Hematopoietic multipotent progenitor cell treated with erythropoietin and hydrocortisone succinate and interleukin-3 and kit ligand, for 8 days (in vitro differentiated cells): ENCODE data around the gene MAPKAP1.

Source experiments
- DNase-seq: peaks from one replicate; pipeline ENCODE4 v3.0.0-alpha.2; 2015

MAPKAP1 gene

DNA sequence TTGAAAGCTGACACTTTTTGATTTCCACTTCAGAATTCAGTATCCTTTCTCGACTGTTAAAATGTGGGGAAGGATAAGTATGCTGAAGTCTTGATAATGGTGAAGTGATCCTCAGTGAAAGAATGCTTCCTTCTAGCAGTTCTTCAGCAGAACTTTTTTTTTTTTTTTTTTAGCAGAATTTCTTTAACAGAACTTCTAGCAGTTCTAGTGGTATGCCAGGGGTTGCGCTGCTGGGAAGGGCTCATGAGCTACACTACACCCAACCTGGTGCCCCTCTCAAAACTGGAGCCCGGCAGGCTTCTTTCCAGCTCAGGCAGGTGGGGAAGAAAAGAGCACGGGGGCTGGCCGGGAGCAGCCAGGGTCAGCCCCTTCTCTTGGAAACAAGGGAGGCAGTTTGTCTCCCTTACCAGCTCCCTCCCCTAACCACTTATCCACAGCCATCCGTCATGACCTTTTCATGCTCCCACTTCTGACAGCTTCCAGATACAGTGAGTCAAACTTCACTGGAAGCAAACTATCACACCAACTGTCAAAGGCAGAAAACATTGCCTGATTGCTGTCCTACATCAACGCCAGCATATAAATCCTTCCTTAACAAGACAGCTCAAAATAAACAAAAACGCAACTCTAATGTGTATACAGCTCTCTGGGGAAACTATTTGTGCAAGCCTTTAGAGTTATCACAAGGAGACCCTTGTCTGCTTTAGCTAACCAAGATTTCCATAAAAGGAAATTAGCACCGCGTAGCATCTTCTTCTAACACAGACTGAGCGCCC, 233.9 kb downstream of the MAPKAP1 start:
- DNase-seq = no peak

- no peak for DNase-seq
Observed at GRCh38 chr9:125472562-125472925, 234.5 kb downstream of the MAPKAP1 start.

DNA sequence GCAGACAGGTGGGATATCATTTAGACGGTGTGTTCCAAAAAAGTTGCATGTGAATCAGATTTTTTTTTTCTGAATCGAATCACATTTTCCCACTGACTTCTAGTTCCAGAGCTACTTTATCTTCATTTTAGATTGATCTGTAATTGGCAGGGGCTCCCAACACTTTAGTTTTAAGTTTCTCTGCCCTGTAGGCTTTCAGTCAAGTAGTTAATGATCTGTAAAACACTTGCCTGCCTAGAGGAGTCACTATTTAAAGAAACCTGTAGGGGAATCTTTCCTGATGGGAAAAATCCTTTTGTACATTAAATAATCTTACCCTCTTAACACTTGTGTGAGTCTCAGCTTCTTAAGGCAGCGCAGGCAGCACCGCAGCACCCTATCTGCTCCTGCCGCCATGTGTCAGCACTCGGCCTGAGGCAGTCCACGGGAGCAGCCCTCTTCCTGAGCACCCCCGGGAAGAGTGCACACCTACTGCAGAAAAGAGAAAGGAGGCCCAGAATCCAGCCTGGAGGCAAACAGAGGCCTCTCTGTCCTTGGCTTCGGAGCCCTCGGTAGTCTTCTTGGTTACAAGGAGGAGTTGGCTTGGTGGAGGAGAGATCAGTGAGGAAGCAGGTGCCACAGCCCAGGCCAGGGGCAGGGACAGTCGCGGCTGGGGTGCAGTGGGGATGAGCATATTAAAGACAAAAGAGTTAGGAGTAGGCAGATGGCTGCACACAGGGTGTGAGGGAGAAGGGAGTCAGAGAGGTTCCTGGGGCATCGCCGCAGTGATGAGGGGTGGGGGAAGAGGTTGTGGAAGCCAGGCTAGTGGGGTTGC, 236.0 kb downstream of the MAPKAP1 start:
- no peak for DNase-seq

DNA sequence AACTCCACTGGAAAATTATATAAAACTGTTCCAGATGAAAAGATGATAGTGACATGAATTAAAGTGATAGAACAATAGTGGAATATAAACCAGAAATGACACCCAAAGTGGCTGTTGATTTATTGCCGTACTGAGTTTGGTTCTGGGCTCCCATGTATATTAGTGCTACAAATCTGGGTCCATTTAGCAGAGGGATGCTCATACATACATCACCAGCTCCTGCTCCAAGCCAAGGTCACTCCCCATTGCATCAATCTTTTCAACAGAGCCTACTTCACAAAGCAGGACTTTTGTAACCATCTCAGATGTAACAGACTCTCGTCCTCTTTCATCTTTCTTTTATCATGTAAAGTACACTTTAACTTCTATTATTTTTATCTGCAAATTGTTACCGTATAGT, 236.8 kb downstream of the MAPKAP1 start:
- DNase-seq = no peak

GRCh38 chr9:125468646-125469045, 238.4 kb downstream of the MAPKAP1 start:
- no peak for DNase-seq

DNA sequence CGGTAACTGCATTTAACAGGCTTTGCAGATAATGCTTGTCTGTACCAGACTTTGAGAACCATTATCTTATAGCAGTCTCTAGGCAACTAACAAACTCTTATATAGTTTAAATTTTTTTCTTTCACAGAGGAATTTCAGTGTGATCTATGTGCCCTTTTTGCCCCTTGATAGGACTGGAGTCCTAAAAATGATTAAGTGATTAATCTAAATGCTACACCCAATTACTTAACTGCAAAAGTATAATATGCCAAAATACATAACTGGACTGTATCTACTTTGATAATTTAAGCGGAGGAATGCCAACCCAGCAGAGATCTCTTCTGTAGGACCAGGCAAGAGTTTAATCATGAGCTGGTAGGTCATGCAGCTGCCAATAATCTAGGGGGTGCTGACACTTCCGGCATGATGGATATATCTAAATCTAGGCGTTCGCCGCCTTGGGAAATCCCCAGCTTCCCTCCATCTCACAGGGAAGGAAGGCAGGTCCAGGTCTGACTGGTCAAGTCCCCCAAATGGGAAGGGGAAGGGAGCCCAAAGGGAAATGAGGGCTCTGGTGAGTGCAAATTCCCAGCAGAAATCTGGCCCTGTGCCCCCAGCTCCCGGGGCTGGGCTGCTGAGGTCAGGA, 239.8 kb downstream of the MAPKAP1 start:
- DNase-seq = no peak

- no peak for DNase-seq
Observed at GRCh38 chr9:125466411-125466810, 240.6 kb downstream of the MAPKAP1 start.

DNA sequence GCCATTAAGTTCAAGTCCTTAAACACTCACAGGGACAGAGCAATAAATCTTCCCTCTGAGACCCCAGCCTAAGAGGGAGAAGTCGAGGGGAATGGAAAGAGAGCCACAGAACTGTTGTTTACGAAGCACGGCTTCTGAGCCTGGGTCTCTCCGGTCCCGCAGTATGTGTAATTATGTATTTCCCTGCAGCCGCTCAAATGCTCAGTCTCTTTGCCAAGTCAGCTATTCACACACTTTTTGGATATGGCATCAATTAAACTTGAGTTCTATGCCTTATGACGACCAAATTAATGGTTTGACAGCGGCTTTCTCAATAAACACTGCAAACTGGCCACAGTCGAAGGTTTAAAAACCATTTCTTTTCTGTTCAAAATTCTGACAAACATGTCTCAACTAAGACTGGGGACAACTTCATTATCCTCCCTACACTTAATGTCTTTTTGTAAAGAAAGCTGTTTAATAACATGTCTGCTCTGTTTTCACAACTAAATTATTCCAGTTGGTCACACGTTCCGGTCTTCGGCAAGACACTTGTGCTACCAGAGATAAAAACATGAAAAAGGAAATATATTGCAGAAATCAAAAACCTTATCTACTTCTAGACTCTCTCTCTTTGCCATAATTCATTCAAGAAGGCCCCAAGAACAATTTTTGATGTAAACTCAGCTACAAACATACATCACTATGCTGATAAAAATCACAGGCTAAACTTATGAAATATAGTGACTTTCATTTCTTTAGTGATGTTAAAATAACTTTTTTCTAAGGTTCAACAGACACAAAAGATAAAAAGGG, 242.2 kb downstream of the MAPKAP1 start:
- DNase-seq = no peak

- no peak for DNase-seq
Observed at GRCh38 chr9:125463926-125464325, 243.1 kb downstream of the MAPKAP1 start.

- DNase-seq = no peak
Observed at GRCh38 chr9:125462861-125463291, 244.1 kb downstream of the MAPKAP1 start.

- DNase-seq = no peak
Observed at GRCh38 chr9:125461636-125462190, 245.3 kb downstream of the MAPKAP1 start.

DNA sequence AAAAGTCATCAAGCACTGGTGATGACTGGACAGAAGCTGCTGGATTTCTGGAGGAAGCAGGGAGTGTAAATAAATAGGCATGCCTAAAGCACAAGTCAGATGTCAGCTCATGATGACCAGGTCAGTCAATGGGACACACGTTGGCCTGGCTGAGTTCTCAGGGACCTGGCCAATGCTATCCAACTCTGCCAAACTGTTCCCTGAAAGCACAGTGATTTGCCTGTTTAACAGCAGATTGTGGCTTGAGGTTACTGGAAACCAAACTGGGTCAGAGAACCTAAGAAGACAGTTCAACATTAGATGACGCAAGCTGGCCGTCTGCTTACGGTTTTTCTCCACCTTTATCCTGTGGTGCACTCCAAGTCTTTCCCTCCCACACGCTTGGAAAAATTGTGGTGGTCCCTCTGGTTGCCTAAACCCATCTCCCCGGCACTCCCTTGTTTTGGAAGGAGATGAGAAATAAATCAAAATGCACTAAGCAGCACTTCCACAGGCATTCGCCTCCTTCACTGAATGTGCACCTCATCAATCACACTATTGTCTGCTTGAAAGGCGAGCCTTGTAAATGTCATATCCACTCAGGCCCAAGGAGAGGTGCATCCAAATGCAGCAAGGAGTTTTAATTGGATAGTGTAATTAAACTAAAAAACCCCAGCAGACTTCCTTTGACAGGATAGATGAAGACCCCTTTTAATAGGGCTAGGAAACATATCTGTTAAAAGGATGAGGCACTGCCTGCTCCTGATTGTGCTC, 245.9 kb downstream of the MAPKAP1 start:
- no peak for DNase-seq

- DNase-seq = no peak
Observed at GRCh38 chr9:125460346-125460745, 246.7 kb downstream of the MAPKAP1 start.

DNA sequence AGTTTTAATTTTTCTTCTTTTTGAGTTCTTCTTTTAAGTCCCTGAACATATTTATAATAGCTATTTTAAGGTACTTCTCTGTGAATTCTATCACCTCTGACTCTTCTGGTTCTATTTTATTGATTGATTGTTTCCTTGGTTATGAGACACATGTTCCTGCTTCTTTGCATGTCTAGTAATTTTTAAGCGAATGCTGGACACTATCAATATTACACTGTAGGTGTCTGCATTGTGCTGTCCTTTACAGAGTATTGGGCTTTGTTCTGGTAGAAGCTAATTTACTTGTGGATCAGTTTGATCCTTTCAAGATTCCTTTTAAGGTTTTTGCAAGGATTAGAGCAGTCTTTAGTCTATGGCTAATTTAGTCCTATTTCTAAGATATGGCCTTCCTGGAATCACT, 249.7 kb downstream of the MAPKAP1 start:
- no peak for DNase-seq

DNA sequence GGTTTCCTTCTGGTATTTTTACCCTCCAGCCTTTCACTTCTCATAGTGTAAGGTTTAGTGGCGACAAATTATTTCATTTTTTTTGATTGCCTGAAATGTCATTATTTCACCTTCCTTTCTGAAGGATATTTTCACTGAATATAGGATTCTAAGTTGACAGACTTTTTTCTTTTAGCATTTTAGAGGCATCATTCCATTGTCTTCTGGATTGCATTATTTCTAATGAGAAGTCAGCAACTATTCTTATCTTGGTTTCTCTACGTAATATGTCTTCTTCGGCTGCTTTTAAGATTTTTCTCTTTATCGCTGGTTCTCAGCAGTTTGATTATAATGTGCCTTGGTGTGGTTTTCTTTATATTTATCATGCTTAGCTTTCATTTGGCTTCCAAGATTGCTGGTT, 251.1 kb downstream of the MAPKAP1 start:
- DNase-seq = no peak

DNA sequence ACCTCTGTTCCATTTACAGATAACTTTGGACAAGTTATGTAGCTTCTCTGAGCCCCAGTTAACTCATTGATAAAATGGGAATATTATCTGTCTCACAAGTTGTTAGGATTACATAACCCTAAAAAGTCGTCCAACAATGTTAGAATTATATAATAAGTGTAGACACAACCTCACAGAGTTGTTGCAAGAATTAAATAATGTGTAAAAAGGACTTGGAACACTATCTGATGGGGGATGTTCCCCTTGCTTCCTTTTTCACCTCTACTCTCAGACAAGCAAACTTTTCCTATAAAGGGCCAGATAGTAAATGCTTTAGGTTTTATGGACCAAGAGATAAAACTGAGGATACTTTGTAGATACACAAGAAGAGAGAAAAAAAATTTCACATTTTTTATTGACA, 251.9 kb downstream of the MAPKAP1 start:
- DNase-seq = no peak

DNA sequence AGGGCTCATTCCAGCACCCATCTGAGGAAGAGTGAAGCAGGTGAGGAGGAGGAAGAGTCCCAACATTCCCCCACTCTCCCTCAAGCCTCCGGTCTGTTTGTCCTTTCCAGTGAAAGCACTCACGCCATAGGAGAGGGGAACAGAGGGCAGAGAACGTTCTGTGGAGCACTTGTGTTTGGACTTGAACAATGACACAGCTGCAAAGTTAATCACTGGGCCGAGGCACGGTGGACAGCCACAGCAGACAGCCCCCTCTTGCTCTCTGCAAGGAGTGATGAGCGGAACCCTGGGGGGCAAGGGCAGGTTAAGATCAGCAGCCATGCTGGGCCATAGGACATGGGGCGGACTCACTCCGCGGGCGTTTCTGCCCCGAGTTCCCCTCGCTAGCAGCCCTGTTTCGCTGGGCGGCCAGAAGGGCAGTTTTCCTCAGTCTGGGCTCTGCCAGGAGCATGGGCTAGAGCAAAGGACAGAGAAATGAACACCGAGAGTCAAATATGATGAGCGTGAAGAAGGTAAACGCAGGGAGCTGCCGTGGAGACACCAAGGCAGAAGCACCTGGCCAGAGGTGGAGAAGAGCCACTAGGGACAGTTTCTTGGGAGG, 259.7 kb downstream of the MAPKAP1 start:
- DNase-seq = no peak

DNA sequence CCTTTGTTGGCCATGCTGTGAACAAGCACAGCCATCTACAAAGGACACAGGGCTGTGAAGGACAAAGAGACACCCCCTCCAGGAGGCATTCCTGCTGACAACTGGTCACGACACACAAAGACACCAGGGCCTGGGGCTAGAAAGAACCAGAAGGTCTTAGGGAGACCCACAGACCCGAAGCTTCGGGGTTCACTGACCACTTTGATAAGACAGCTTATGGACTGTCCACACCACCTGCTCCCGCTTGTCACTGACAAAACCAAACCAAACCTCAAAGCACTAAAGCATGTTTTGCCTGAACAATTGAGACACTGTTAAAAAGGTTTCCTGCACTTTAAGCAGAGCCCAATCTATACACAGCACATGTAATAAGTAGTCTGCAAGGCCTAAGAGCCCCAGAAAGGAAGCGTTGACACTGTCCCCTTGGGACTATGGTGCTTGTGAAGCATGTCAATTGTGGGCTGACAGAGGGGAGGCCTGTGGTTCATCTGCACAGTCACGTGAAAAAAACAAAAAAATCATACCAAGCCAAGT, 260.4 kb downstream of the MAPKAP1 start:
- DNase-seq = no peak

GRCh38 chr9:125444956-125445506, 262.0 kb downstream of the MAPKAP1 start:
- no peak for DNase-seq

DNA sequence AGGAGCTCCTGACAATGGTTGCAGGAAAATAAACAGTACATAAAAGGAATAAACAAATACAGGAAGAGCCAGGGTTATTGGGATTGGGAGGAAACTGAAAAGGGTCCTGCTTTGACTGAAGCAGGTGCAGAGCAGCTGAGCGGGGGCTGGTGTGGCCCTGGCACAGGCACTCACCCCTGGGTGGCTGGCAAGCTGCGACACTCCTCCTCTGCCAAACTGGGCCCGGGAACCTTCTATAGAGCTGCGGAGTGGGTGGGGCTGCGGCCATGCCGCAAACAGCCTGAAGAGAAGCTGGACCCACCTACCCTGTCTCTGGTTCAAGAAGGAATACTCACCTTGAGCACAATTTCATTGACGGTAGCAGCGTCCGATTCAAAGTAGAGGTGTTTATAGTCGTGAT, 262.8 kb downstream of the MAPKAP1 start:
- no peak for DNase-seq

- DNase-seq = no peak
Observed at GRCh38 chr9:125443367-125443766, 263.6 kb downstream of the MAPKAP1 start.
